Transverse colon (tissue), 3 donors: Measurements from ENCODE around the gene COX7A2L.

Experiments
- EP300 ChIP-seq: sonication (generic); formaldehyde crosslinking; IDR thresholded peaks from one replicate; pipeline ENCODE4 v1.6.1; 2017; ENCODE audit warnings: antibody characterized with exemption, low read depth
- POLR2A ChIP-seq: fragments of 450-650 bp; IDR thresholded peaks from one replicate; pipeline ENCODE4 v1.6.1; 2016; ENCODE audit warnings: antibody characterized with exemption, mild to moderate bottlenecking, moderate library complexity
- TF ChIP-seq, protein P1 (sequence below), 5 experiments: fragments of 200-600 bp in 3 of 5; fragments of 450-650 bp in 2 of 5; sonication (generic) in 3 of 5; IDR thresholded peaks; 1 replicate in 2 of 5; 2 replicates in 3 of 5; pipeline ENCODE4 v1.5.1; 2016 to 2017; ENCODE audit warnings: antibody characterized with exemption in 5 of 5, inconsistent platforms in 3 of 5, mild to moderate bottlenecking in 2 of 5, moderate library complexity in 1 of 5

DNA sequence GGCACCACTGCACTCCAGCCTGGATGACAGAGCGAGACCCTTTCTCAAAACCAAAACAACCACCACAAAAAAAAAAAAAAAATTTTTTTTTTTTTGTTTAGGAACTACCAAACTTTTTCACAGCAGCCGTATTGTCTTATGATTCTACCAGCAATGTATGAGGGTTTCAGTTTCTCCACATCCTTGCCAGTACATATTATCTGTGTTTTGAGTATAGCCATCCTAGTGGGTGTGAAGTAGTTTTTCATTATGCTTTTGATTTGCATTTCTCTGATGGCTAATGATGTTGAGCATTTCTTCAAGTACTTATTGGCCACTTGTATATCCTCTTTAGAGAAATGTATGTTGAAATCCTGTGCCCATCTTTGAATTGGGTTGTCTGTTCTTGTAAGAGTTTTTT lies 51.7 kb downstream of the COX7A2L start:
- TF ChIP-seq POLR2A = no peak
- no peak for TF ChIP-seq EP300
- TF ChIP-seq, protein P1, sequence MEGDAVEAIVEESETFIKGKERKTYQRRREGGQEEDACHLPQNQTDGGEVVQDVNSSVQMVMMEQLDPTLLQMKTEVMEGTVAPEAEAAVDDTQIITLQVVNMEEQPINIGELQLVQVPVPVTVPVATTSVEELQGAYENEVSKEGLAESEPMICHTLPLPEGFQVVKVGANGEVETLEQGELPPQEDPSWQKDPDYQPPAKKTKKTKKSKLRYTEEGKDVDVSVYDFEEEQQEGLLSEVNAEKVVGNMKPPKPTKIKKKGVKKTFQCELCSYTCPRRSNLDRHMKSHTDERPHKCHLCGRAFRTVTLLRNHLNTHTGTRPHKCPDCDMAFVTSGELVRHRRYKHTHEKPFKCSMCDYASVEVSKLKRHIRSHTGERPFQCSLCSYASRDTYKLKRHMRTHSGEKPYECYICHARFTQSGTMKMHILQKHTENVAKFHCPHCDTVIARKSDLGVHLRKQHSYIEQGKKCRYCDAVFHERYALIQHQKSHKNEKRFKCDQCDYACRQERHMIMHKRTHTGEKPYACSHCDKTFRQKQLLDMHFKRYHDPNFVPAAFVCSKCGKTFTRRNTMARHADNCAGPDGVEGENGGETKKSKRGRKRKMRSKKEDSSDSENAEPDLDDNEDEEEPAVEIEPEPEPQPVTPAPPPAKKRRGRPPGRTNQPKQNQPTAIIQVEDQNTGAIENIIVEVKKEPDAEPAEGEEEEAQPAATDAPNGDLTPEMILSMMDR (IDR thresholded peaks at IDR 0.05) = no peak
